Activated T-helper 9 cell treated with anti-CD3 and anti-CD28 coated beads, Interleukin-2, amount 50 U/mL, for 16 hours (primary cell): ENCODE measurements around the gene GPS1.

Source experiments
- DNase-seq: peaks from one replicate; pipeline ENCODE4 v3.0.0-alpha.2; 2020; ENCODE audit warnings: low read depth

Gene GPS1

DNA sequence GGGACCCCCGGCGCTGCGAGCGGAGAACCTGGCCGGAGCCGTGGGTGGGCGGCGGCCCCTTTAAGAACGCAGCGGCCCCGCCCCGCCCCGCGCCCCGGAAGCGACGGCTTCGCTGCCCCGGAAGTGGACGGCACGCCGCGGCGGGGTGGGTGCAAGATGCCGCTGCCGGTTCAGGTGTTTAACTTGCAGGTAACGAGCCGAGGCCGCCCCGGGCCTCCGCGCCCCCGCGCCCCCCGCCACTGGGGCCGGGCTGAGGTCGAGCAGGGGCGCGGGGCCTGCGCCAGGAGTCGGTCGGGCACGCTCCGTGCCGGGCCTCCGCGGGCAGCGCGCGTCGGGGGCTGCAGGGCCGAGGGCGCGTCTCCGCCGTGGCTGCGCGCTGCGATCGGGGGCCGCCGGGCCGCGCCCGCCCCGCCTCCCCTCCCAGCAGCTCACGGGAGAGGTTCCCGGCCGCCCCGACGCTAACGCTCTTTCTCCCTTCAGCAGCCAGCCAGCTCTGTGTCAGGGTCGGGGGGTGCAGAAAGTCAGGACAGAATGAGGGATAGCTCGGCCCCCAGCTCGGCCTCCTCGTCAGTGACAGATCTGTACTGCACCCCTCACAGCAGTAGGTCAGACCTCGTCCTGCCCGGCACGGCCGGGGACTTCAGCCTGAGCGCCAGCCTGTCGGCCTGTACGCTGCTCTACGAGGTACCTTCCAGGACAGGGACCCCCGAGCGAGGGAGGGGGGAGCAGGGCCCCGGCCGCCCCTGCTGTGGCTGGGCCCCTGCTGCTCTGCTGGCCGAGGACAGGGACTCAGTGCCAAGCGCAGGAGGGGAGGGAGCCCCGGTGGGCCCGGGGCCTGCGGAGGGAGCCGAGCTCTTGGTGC is at the start of gene GPS1, which contains the start of gene RFNG:
GPS1 (plus strand) TSS at position 123 of the 862 bp plus-strand sequence; CDS start at position 157, 34 bp downstream.
RFNG (minus strand) TSS at position 36 of the 862 bp plus-strand sequence. CDS start 45 bp downstream, outside the sequence.
- DNase-seq = peak; percentile 78

DNA sequence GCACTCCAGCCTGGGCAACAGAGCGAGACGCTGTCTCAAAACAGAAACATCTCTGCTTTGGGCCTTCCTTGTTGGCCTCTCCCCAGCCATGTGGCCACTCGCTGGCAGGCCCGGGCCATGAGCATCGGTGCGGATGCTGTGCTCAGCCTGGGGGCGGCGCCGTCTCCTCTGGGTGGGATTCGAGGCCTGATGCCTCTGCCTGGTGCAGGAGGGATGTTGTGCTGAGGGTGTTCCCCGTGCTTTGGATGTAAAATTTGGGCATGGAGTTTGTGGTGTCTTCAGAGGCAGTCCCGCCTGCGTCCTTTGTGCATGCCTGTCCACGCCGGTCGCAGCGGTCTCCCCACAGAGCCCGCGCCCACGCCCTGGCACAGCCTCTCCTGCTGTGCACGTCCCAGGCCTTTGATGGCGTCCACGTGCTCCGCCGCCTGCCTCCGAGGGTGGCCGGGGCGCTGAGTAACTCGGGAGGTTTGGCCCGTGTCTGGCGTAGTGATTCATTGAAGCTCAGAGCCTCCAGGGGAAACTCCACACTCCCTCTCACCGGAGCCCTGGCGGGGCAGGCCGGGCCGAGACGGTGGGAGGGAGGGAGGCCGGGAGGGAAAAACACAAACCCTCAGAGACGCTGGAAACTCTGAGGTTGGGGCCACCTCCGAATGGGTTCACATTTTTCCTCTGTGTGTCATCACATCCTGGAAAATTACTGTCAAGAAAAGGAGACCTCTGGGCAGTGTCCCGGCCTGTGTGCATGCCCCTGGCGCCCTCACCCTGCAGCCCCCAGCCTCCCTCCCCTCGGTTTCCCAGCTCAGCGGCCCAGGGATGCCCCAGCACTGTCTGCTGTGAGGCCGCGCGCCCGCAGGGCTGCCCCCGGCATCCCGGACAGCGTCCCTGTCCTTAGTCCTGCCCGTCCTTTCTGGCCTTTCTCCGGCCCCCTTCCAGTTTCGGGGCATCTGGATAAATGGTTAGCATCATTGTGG is 48.0 kb upstream of the GPS1 start:
- peak; percentile 36 for DNase-seq

- DNase-seq = no peak
These were observed 46.9 kb upstream of the GPS1 start for GRCh38 chr17:82004517-82005455.

- DNase-seq = no peak
These were observed 45.9 kb upstream of the GPS1 start for GRCh38 chr17:82005701-82006348.

DNA sequence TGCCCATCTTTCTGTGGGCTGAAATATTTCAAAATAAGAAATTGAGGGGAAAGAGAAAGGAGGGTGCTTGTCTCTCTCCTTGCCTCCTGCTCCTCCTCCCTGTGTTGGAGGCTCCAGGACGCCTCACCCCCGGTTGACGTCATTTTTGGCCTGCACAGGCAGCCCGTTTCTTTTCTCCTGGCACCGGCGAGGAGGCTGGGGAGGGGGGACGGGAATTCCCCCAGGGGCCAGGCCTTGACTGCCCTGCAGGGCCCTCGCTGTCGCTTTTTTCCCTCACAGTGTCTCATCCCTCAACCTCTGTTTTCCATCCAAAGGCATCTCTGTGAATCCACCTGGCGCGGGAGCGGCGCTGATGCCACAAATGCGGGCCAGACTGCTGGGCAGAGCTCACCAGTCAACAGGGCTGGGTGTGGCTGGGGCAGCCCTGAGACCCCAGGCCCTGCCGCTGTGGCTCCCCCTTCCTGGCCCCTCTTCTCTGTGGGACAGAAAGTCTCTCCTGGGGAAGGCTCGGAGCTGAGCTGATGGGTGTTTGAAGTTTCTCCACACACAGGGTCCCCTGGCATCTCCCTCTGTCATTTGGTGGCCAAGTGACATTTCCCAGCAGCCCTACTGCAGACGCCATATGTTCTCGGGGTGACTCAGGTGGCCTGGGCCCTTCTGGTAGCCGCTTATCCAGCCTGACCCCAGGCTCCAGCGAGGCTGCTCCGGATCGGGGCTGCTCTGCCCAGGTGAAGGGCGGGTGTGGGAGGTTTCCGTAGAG is 45.0 kb upstream of the GPS1 start:
- no peak for DNase-seq

DNA sequence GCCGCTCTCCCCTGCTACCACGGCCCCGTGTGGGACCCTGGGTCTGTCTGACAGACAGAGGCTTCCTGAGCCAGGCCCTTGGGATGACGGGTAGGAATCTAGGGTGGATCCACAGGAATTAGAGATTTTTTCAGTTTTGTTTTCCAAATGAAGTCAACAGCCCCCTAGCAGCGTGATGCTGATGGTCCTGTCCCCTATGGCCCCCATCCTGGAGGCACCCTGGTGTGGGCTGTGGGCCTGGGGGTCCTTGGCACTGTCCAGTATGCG is 44.5 kb upstream of the GPS1 start:
- no peak for DNase-seq

DNA sequence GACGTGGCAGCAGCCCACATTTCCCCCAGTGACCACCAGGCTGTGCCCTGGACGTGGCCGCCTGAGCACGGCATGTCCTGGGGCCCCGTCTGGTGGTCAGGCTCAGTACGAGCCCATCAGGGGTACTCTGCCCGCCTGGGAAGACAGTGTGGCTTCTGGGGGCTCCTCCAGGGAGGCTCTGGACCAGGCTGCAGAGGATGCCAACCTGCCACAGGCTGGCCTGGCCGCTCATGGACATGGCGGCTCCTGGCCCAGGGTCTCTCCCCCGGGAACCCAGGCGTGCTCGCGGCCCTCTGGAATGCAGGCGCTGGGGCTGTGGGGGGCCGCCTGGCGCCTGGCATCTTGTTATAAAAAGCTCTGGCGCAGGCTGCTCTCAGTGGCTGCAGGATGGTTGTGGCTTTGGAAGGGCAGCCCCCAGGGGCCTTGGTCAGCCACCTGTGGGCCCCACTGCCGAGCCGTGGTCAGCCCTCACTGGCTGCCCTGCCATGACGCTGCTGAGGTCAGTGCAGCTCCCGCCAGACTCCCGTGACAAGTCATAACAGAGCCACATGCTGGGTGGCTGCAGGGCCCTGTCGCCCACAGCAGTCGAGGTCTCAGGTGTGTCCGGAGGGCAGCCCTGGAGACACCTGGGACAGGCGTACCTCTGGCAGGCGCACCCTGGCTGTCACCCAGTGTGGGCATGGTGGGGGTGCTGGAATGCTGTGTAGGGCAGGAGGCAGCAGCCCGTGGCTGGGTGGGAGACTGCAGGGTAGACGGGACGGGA is 44.0 kb upstream of the GPS1 start:
- no peak for DNase-seq

DNA sequence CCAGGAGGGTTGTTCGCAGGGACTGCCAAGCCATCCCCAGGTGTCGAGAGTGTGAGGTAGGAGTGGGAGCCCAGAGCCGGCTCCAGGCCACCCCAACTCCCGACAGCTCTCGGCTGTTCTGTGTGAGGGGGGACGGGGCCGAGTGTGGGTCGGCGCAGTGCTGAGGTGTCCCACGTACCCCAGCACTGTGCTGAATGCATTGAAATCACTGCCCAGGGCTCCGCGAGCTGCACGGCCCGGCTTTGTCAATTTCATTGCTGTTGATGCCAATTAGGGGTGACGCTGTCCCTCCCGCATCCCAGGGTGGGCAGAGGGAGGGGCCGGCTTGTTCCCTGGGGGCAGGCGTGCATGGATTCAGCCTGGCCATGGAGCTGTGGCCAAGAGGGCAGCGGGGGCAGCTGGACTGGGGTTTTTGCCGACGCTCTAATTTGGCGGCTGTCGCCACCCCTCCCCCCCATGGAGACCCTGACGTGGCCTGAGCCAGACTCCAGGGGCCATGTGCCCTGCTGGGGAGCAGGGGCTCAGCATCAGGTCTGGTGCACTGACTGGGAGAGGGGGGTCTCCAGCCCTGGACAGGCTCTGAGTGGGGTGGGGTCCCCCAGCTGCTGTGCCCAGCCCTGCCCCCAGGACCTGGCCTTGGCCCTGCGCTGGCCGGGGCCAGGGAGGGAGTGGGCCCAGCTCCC is 43.3 kb upstream of the GPS1 start:
- no peak for DNase-seq

GRCh38 chr17:82008941-82009405 is 42.7 kb upstream of the GPS1 start:
- no peak for DNase-seq

GRCh38 chr17:82009413-82009812 is 42.3 kb upstream of the GPS1 start:
- DNase-seq = no peak

GRCh38 chr17:82010575-82011525 is 40.8 kb upstream of the GPS1 start:
- DNase-seq = no peak

GRCh38 chr17:82011617-82012187 is 40.0 kb upstream of the GPS1 start:
- no peak for DNase-seq

GRCh38 chr17:82012261-82012639 is 39.4 kb upstream of the GPS1 start:
- no peak for DNase-seq

GRCh38 chr17:82012640-82013295 is 38.9 kb upstream of the GPS1 start:
- no peak for DNase-seq

- no peak for DNase-seq
These were observed 38.4 kb upstream of the GPS1 start for GRCh38 chr17:82013341-82013740.

DNA sequence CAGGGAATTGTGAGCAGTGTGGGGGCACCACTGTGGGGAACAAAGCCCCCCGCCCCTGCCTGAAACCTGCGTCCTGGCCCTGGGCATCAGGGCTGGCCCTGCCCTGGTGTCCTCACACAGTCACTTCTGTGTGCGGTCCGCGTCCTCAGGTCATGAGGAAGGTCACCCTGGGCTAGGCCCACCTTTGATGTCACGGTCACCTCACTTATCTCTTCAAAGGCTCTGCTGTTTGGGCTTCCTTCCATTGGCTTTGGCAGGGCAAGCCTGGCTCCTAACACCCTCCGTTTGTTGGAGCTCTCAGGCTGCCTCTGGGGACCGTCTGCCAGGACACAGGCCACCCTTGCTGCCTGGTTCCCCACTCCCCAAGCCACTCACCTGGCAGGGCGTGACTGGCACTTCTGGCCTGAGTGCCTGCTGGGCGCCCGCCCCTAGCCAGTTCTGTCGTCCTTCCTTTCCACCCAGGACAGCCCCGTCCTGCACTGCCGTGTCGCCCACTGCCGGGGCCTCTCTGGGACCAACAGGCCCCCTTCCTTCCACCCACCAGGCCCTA is 37.9 kb upstream of the GPS1 start:
- no peak for DNase-seq

GRCh38 chr17:82014432-82014831 is 37.3 kb upstream of the GPS1 start:
- DNase-seq = no peak
